Measurements from ENCODE around the gene CMSS1. TPM values are rescaled to one million over a fixed set of nuclear protein-coding genes. Genes with fewer than 3 reads are reported as not detected.
"Not testable (repeated sequence)": the region's sequence is repeated elsewhere in the genome, so short reads cannot be mapped to it uniquely, and the experiment has no call there.

CMSS1 gene
- total RNA-seq, 4 donors from 2014 or later, result 1.8 to 41.2 (median 17.0) TPM

DNA sequence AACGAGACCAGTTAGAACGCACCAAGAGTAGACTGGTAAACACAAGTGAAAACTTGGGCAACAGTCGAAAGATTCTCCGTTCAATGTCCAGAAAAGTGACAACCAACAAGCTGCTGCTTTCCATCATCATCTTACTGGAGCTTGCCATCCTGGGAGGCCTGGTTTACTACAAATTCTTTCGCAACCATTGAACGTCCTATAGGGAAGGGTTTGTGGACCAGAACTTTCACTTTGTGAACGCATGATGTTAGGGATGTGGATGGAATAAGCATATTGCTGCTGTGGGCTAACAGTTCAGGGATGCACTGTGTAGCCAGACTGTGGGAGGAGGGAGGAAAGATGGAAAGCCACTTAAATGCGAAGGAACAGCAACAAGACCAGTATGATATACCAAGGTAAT, 408.2 kb downstream of the CMSS1 start:
- intact Hi-C loops (cut with DNase I; ENCODE audit: low total_unique reads), result no loop called here

DNA sequence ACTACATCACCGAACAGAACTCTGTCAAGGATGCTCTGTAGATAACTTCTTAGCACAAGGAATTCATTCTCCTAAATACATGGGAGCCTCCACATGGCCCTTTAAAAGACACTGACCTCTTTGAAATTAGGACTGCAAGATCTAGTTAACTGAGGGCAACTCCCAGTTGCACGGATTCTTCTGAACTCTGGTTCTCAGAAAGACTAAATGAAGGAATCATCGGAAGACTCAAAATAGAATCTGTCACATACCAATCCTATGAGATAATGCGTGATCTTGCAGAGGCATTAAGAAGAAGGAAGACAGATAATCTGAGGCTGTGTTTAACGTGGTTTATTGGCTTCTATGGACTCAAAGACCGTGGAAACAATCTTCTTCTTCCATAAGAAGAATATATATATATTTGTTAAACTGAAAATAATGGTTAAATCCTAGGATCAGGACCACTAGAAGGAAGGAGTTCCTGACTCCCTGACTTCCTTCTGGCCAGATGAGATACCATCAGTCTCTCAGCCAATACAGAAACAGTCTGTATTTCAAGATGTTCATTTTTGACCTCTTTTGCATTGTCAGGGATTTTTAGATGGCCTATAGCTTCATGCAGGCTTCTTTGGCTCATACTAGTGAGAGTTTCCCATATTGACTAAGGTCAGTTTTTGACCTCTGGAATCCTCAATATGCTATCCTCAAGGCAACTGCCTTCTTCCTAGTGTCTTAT, 409.2 kb downstream of the CMSS1 start:
- Histone ChIP-seq H3K9me3 (no peaks in the 10 kb centered on the region), H3K27me3 (no peaks in the 10 kb centered on the region), H3K4me3 (no peak overlapping the region), H3K27ac (no peak overlapping the region), H3K4me1 (no peaks in the 10 kb centered on the region), H3K36me3 (no peaks in the 10 kb centered on the region)
- no peak for DNase-seq
- intact Hi-C loops (cut with DNase I; ENCODE audit: low total_unique reads), result no loop called here
- TF ChIP-seq, protein P1, sequence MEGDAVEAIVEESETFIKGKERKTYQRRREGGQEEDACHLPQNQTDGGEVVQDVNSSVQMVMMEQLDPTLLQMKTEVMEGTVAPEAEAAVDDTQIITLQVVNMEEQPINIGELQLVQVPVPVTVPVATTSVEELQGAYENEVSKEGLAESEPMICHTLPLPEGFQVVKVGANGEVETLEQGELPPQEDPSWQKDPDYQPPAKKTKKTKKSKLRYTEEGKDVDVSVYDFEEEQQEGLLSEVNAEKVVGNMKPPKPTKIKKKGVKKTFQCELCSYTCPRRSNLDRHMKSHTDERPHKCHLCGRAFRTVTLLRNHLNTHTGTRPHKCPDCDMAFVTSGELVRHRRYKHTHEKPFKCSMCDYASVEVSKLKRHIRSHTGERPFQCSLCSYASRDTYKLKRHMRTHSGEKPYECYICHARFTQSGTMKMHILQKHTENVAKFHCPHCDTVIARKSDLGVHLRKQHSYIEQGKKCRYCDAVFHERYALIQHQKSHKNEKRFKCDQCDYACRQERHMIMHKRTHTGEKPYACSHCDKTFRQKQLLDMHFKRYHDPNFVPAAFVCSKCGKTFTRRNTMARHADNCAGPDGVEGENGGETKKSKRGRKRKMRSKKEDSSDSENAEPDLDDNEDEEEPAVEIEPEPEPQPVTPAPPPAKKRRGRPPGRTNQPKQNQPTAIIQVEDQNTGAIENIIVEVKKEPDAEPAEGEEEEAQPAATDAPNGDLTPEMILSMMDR (IDR thresholded peaks at IDR 0.05), result no peak
- no peak for TF ChIP-seq POLR2A (IDR thresholded peaks at IDR 0.05)

More for the DNA sequence above, 408.2 kb downstream of the CMSS1 start:
- no peaks in the 10 kb centered on the region for H3K4me1 ChIP-seq
- no peak for DNase-seq
- no peak for TF ChIP-seq POLR2A (IDR thresholded peaks at IDR 0.05)
- TF ChIP-seq, protein P1 (IDR thresholded peaks at IDR 0.05), result no peak
- H3K4me3 ChIP-seq, result no peak overlapping the region
- H3K36me3 ChIP-seq, result no peaks in the 10 kb centered on the region
- no peak overlapping the region for H3K27ac ChIP-seq
- no peaks in the 10 kb centered on the region for H3K9me3 ChIP-seq
- H3K27me3 ChIP-seq, result no peaks in the 10 kb centered on the region

GRCh38 chr3:100227511-100227921, 409.9 kb downstream of the CMSS1 start:
- Histone ChIP-seq H3K27me3 (no peaks in the 10 kb centered on the region), H3K4me3 (no peak overlapping the region), H3K9me3 (no peaks in the 10 kb centered on the region), H3K4me1 (no peaks in the 10 kb centered on the region), H3K36me3 (no peaks in the 10 kb centered on the region), H3K27ac (no peak overlapping the region)
- intact Hi-C loops (cut with DNase I; ENCODE audit: low total_unique reads), result no loop called here
- DNase-seq, result no peak
- TF ChIP-seq POLR2A (IDR thresholded peaks at IDR 0.05), result no peak
- TF ChIP-seq, protein P1 (IDR thresholded peaks at IDR 0.05), result no peak

GRCh38 chr3:100228247-100228646, 410.6 kb downstream of the CMSS1 start:
- Histone ChIP-seq H3K9me3 (no peaks in the 10 kb centered on the region), H3K27me3 (no peaks in the 10 kb centered on the region), H3K36me3 (no peaks in the 10 kb centered on the region), H3K4me3 (no peak overlapping the region), H3K4me1 (no peaks in the 10 kb centered on the region), H3K27ac (no peak overlapping the region)
- intact Hi-C loops (cut with DNase I; ENCODE audit: low total_unique reads), result no loop called here
- TF ChIP-seq POLR2A (IDR thresholded peaks at IDR 0.05), result no peak
- TF ChIP-seq, protein P1 (IDR thresholded peaks at IDR 0.05), result no peak
- no peak for DNase-seq

DNA sequence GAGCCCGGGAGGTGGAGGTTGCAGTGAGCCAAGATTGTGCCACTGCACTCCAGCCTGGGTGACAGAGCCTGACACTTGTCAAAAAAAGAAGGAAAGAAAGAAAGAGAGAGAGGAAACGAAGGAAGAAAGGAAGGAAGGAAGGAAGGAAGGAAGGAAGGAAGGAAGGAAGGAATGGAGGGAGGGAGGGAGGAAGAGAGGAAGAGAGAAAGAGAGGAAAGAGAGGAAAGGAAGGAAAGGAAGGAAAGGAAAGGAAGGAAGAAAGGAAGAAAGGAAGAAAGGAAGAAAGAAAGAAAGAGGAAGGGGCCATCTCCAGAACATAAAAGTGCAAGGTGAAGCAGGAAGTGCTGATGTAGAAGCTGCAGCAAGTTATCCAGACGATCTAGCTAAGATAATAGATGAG, 411.5 kb downstream of the CMSS1 start:
- H3K4me3 ChIP-seq; H3K4me1 ChIP-seq; H3K27ac ChIP-seq; H3K9me3 ChIP-seq; DNase-seq; intact Hi-C loops (cut with DNase I; ENCODE audit: low total_unique reads); H3K36me3 ChIP-seq; H3K27me3 ChIP-seq: not testable (repeated sequence)

All from uterus (tissue), 4 donors.